Loucy (cell line): Measurements from ENCODE around the gene CLPSL1.

ENCODE experiments used
- CTCF ChIP-seq: fragments of 200-600 bp; sonication (generic); conservative IDR thresholded peaks from 2 replicates; pipeline ENCODE4 v1.5.1; 2014; ENCODE audit warnings: mild to moderate bottlenecking, antibody characterized with exemption, low read length
- EZH2phosphoT487 ChIP-seq: fragments of 200-600 bp; IDR thresholded peaks from 2 replicates; pipeline ENCODE4 v1.6.1; 2018; ENCODE audit warnings: antibody characterized with exemption, mild to moderate bottlenecking, moderate library complexity, borderline replicate concordance

DNA sequence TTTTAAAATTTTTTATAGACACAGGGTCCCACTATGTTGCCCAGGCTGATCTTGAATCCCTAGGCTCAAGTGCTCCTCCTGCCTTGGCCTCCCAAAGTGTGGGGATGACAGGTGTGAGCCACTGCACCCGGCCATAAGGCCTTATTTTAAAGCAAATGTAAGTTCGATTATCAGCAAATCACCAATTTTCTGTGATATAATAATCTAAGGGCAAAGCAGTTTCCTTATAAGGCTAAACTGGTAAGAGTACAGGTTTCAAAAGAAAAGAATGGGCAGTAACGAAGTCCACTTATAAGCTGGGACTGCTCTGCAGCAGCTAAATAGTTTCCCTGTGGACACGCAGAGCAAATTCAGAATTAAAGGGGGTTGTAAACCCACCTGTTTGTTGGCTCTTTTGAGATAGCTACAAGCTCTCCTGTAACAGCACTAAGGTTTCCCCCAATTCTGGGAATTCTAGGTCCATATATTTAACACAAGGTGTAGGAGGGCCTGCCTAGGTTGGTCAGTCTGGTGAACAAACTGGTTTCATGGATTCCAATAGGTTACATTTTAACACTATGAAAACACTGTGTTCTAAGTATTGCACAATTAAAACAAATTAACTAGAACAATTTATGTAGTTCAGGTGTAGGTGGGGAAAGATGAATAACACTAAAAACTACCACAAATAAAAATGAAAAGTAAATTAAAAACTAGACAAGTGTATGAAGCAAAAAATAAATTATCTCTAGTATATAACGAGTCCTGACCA lies 50.6 kb downstream of the CLPSL1 start:
- TF ChIP-seq CTCF (no peak), EZH2phosphoT487 (no peak)
